HG03457 (cell line): ENCODE measurements around the gene CD58.

Experiments used
- ATAC-seq: cut with Tn5 transposase; IDR thresholded peaks from one replicate; pipeline ENCODE4 v1.9.1; 2021; ENCODE audit warnings: moderate number of reproducible peaks; ENCODE audit not compliant: unreplicated experiment

Gene CD58

DNA sequence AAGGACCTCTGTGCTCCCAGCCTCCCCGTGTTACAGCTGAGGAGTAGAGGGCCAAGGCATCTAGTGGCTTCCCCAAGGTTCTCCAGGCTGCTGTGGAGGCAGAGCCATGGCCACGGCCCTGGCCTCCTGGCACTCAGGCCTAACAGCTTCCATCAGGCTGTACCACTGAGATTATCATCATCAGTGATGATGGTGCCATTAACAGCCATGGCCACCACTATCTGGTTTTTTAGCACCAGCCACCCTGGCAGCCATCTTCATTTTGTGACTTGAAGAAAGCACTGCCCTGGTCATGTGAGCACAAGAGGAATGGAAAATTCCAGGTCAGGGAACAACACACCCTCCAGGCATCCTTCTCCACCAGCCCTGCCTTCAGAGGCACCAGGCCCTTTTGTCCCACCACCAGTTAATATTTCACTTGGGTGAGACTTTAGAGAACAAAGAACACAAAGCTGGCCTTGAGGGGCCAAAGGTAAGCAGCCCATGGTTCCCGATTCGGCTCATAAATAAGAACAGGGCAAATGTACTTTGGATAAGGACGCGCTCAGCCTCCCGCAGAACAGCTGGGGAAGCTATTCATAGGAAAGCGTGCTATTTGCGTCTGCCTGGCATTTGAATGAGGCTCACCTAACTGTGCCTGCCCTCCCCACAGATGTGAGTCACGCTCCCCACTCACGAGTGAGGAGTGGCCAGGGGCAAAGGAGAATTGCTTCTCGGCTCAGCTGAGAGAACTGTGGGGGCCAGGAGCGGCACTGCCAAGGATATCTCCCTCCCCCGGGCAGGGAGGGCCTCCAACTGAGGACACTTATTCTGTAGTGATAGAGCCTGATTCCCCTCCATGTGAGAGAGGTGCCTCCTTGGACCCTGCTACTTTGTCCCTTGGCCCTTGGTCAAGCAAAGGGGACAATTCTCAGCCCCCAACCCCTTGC lies 95.6 kb downstream of the CD58 start:
- no peak for ATAC-seq

DNA sequence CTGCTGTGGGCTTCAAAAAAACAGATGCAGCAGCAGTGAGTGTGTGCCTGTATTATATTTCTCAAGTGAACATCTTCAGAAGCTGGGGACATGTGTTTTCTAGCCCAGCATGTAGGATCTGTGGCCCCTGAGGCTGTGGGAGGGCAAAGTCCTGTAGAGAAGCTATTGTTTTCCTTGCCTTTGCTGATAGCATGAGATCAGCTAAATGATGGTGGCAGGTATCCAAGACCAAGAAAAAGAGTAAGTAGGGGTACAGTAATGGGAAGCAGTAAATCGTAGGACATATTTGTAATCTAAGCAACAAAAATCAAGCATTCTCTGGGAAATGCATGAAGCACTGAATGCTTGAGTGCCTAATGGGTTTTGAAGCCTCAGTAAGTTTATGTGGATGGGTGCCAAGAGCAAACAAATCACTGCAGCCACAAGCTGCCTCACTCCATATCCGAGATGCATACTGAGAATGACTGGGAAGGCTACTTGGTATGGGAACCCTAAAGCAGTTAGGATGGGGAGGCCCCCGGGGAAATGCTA lies 98.3 kb downstream of the CD58 start:
- no peak for ATAC-seq

DNA sequence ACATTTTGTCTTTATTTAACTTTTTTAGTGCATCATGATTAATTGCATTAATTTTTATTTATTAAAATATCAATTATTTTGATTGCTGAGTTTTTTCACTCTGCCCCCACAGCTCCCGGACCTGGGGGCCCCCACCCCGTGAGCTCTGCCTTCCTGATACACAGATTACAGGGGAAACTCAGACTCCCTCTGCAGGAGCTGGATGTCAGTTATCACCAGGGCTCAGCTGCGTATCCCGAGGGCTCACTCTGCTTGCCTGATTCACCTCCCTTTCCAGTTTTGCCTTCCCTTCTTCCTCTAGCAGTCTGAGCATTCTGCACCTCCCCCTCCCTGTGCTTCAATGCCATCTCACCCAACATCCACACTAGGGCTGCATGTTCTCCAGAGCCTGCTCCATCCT lies 99.6 kb downstream of the CD58 start:
- no peak for ATAC-seq

DNA sequence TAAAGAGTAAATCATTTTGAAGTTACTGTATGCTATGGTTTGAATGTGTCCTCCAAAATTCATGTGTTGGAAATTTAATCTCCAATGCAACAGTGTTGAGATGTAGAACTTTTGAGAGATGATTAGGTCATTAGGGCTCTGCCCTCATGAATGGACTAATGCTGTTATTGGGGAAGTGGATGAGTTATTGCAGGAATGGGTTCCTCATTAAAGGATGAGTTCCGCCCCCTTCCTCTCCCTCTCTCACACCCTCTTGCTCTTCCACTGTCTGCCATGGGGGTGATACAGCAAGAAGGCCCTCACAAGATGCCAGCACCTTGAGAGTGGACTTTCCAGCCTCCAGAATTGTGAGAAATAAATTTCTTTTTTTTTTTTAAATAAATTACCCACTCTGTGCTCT lies 100.2 kb downstream of the CD58 start:
- ATAC-seq, result no peak

DNA sequence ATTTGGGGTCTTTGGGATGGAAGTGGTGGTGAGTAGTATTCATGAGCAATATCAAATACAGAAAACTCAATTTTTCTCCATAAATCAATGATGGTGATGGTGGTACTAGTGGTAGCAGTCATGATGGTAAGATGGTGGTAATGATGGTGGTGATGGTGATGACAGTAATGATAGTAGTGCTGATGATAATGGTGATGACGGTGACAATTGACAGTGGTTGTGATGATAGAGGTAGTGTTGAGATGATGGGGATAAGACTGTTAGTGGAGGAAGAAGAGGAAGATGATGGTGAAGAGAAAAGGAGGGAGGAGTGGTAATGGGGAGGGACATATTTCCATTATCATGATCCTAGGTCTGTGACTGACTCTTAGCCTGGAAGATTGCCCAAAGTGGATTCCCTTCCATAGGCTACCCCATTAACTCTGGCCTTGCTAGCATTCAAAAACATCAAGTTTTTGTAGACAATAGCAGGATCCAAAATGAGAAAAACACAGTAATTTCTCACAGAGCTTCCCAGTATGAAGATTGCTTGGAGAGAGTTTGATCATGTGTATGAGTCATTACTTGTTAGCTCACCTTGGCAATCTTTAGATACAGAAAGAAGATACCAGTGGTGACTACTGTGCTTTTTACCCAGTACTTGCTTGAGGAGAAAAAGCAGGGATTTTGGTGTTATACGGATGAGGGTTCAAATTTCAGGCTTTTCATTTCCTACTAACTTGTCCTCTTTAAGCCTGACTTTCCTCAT lies 103.8 kb downstream of the CD58 start:
- ATAC-seq, result no peak

DNA sequence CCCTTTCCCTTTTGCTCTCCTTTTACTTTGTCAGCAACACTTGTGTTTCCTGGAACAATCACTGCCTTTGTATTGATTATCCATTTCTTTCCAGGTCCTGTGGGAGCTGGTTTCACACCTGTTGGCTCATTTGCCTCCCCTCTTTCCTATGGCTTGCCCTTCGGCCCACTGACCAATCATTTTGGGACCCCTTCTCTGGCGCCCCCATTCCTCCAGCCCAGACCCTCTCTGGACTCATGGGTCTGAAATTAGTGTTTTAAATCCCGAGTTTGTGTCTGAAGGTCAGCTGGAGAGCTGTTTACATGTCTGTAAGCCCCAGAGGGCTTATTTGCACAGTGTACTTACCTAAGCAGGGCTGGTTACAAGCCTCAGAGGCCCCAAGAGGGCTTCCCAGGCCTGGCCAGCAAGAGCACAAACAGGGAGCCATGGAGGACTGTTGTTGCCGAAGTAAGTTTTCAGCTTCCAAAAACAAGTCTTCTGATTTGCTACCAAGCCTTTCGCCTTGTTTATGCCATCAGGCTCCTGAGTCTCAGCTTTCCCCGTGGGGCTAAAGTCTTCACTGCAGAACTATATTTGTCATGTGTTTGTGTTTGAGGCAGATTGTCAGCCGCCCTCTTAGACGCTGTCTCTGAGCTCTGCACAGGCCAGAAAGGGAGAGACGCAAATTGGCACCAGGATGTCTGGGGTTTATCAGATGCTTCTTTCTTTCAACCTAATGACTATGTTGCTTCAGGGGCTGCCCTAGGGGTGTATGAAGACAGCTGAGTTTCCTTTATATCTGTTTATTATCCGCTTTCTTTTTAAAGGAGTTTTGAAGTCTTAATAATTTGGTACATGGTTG lies 104.8 kb downstream of the CD58 start:
- no peak for ATAC-seq

DNA sequence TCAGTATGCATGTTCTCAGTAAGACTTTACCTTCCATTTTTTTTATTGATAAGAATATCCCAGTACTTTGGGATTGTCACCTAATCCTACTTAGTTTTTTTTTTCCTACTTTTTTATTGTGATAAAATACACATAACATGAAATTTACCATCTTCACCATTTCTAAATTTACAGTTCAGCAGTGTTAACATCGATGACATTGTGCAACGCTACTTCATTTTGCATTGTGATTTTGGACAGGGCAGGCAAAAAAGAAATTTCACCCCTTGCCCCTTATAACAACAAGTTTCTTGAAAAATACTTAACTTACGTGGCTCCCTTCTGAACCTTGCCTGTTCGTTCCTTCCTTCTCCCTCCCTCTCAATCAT lies 105.4 kb downstream of the CD58 start:
- ATAC-seq, result no peak
